ENCODE data around the gene ZMPSTE24.

Gene ZMPSTE24

GRCh38 chr1:40255231-40255630 is 2.8 kb upstream of the ZMPSTE24 start:
- H3K27ac Mint-ChIP-seq = no peak overlapping the region
- H3K27me3 Mint-ChIP-seq (ENCODE audit: low read depth) = no peaks in the 10 kb centered on the region
- peaks cover 18% of the 10 kb centered on the region for H3K4me1 Mint-ChIP-seq
- no peaks in the 10 kb centered on the region for H3K9me3 Mint-ChIP-seq
- peak overlapping the region in 1 of 3 experiments; percentile 85 for H3K4me3 Mint-ChIP-seq
- no peaks in the 10 kb centered on the region for H3K36me3 Mint-ChIP-seq (ENCODE audit: low read depth)
- TF ChIP-seq, protein P1, sequence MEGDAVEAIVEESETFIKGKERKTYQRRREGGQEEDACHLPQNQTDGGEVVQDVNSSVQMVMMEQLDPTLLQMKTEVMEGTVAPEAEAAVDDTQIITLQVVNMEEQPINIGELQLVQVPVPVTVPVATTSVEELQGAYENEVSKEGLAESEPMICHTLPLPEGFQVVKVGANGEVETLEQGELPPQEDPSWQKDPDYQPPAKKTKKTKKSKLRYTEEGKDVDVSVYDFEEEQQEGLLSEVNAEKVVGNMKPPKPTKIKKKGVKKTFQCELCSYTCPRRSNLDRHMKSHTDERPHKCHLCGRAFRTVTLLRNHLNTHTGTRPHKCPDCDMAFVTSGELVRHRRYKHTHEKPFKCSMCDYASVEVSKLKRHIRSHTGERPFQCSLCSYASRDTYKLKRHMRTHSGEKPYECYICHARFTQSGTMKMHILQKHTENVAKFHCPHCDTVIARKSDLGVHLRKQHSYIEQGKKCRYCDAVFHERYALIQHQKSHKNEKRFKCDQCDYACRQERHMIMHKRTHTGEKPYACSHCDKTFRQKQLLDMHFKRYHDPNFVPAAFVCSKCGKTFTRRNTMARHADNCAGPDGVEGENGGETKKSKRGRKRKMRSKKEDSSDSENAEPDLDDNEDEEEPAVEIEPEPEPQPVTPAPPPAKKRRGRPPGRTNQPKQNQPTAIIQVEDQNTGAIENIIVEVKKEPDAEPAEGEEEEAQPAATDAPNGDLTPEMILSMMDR (IDR thresholded peaks at IDR 0.05; ENCODE audit: unreplicated experiment in 3 of 3) = no peak

DNA sequence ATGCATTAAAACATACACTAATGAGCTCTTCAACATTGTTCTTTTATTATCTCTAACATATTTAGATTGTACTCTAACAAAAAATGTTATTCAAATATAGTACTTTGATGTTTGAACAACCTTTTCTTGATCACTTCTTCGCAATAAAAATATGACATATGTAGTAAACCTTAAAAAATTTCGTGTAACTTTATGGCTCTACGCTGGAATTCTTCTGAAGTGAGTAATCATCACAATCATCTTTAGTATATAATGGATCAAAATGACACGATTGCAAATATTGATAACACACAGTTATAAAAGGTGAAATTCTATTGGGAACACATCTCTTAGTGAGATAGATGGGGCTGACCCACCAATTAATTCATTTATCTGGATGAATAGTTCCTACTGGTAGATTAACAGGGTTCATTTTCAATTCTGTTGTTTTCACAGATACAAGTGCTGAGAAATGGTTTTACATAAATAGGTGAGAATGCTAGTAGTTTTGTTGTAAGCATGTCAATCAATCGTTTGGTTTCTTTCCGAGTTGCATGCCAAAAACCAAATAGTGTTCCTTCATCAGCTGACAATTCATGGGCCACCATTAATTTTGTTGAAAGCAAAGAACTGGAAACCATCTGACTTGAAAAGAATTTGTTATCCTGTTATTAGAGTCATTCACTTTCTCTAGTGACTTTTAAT is 1.5 kb upstream of the ZMPSTE24 start:
- Mint-ChIP-seq H3K27me3 (ENCODE audit: low read depth) (no peaks in the 10 kb centered on the region), H3K27ac (peak overlapping the region; percentile 98 to 99 (median 98)), H3K9me3 (no peaks in the 10 kb centered on the region), H3K36me3 (ENCODE audit: low read depth) (peaks cover 11% of the 10 kb centered on the region), H3K4me1 (peaks cover 22% of the 10 kb centered on the region), H3K4me3 (peak overlapping the region; percentile 97 to 98 (median 97))
- TF ChIP-seq, protein P1 (IDR thresholded peaks at IDR 0.05; ENCODE audit: unreplicated experiment in 3 of 3) = no peak

DNA sequence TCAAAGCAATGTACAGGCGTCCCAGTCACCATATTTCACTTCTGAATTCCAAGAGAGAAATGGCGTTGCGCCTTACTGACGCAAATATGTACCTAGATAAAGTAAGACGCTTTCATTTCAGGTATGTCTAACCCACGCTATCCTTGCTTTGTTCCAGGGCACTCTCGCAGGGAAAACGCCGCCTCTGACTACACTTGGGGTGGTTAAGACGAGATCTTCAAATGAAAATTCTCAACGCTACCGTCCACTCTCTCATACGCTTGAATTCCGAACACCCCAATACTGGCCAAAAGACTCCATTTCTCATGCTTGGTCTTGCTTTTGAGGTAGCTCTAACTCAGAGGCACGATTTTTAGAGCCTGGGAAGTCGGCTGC is 736 bp upstream of the ZMPSTE24 start:
- peak overlapping the region; percentile 98 to 99 (median 98) for H3K27ac Mint-ChIP-seq
- peaks cover 17% of the 10 kb centered on the region for H3K36me3 Mint-ChIP-seq (ENCODE audit: low read depth)
- peak overlapping the region; percentile 97 to 98 (median 97) for H3K4me3 Mint-ChIP-seq
- H3K27me3 Mint-ChIP-seq (ENCODE audit: low read depth) = no peaks in the 10 kb centered on the region
- H3K9me3 Mint-ChIP-seq = no peaks in the 10 kb centered on the region
- TF ChIP-seq, protein P1 (IDR thresholded peaks at IDR 0.05; ENCODE audit: unreplicated experiment in 3 of 3) = no peak
- H3K4me1 Mint-ChIP-seq = peaks cover 22% of the 10 kb centered on the region

- Mint-ChIP-seq H3K9me3 (no peaks in the 10 kb centered on the region), H3K27me3 (ENCODE audit: low read depth) (no peaks in the 10 kb centered on the region)
- TF ChIP-seq, protein P1 (IDR thresholded peaks at IDR 0.05; ENCODE audit: unreplicated experiment in 3 of 3) = no peak
Measured at GRCh38 chr1:40258445-40258769, 371 bp downstream of the ZMPSTE24 start.

DNA sequence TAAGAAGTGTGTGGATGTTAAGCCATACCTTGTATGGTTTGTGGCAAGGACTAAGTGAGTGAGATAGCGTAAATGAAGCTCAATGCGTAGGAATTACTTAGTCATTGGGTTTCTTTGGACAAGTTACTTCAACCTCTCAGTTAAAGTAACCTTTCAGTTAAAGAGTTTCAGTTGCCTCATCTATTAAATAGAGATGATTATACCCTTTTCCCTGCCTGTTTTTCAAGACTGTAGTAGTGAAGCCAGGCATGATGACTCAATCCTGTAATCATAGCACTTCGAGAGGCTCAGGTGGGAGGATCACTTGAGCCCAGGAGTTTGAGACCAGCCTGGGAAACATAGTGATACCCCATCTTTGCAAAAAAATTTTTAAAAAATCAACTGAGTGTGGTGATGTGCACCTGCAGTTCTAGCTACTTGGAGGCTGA is 6.3 kb downstream of the ZMPSTE24 start:
- H3K4me1 Mint-ChIP-seq = peaks cover 14% of the 10 kb centered on the region

More at GRCh38 chr1:40258445-40258769, 371 bp downstream of the ZMPSTE24 start:
- H3K4me3 Mint-ChIP-seq = peak overlapping the region; percentile 97 to 98 (median 97)
- H3K27ac Mint-ChIP-seq = peak overlapping the region; percentile 98 to 99 (median 98)
- H3K36me3 Mint-ChIP-seq (ENCODE audit: low read depth) = peaks cover 27% of the 10 kb centered on the region
- H3K4me1 Mint-ChIP-seq = peaks cover 22% of the 10 kb centered on the region

More for the DNA sequence above, 6.3 kb downstream of the ZMPSTE24 start:
- no peaks in the 10 kb centered on the region for H3K9me3 Mint-ChIP-seq
- H3K27ac Mint-ChIP-seq = no peak overlapping the region
- H3K36me3 Mint-ChIP-seq (ENCODE audit: low read depth) = peaks cover 46% of the 10 kb centered on the region
- H3K4me3 Mint-ChIP-seq = no peak overlapping the region
- H3K27me3 Mint-ChIP-seq (ENCODE audit: low read depth) = no peaks in the 10 kb centered on the region
- TF ChIP-seq, protein P1 (IDR thresholded peaks at IDR 0.05; ENCODE audit: unreplicated experiment in 3 of 3) = no peak
